CD4-positive, alpha-beta T cell (primary cell): ENCODE data around the gene CHST3. TPM values are rescaled to one million over a fixed set of nuclear protein-coding genes. Genes with fewer than 3 reads are reported as not detected.

Experiments
- ATAC-seq: fragments of 200-7000 bp; cut with Tn5 transposase; one replicate; pipeline ENCODE4 v1.10.0; 2022; ENCODE audit warnings: mild to moderate bottlenecking; ENCODE audit not compliant: poor library complexity
- CTCF ChIA-PET: fragments of 350-600 bp; sonication (Branson Sonifier 250); formaldehyde crosslinking; loops from one replicate; lab custom pipeline; 2021; ENCODE audit warnings: antibody characterized with exemption, inconsistent platforms; lab: Charles Lee
- POLR2A ChIA-PET: fragments of 350-600 bp; sonication (Branson Sonifier 250); formaldehyde crosslinking; loops from one replicate; lab custom pipeline; 2021; ENCODE audit warnings: antibody characterized with exemption, inconsistent platforms; lab: Charles Lee
- DNase-seq, 14 experiments: peaks; one replicate each; pipeline ENCODE4 v3.0.0-alpha.2; 2013 to 2020; ENCODE audit warnings: mixed read lengths in 2 of 14
- H3K27ac ChIP-seq, 2 donors: one replicate each; pipeline versions ENCODE4 v1.5.1 to v1.7.0; 2013; ENCODE audit warnings: low read length in 2 of 2, low read depth in 1 of 2, mild to moderate bottlenecking in 1 of 2
- H3K27me3 ChIP-seq, 2 experiments: 1 replicate in 1 of 2; 2 replicates in 1 of 2; pipeline versions ENCODE4 v1.6.1 to v1.7.0; 2013; ENCODE audit warnings: low read length in 2 of 2, control low read depth in 1 of 2, mild to moderate bottlenecking in 1 of 2, moderate library complexity in 1 of 2; ENCODE audit not compliant: insufficient read depth in 2 of 2, control insufficient read depth in 1 of 2
- H3K36me3 ChIP-seq: one replicate; pipeline ENCODE4 v1.6.1; 2013; ENCODE audit warnings: low read length, control low read depth; ENCODE audit not compliant: insufficient read depth
- H3K4me1 ChIP-seq: one replicate; pipeline ENCODE4 v1.6.1; 2013; ENCODE audit warnings: low read length, control low read depth; ENCODE audit not compliant: insufficient read depth
- H3K4me3 ChIP-seq: one replicate; pipeline ENCODE4 v1.5.1; 2013; ENCODE audit warnings: mild to moderate bottlenecking, low read length, moderate library complexity
- H3K9me3 ChIP-seq, 2 experiments: 1 replicate in 1 of 2; 2 replicates in 1 of 2; pipeline versions ENCODE4 v1.6.1 to v1.7.0; 2013; ENCODE audit warnings: low read length in 2 of 2, mild to moderate bottlenecking in 2 of 2, control low read depth in 1 of 2, moderate library complexity in 1 of 2; ENCODE audit not compliant: control insufficient read depth in 1 of 2, insufficient read depth in 1 of 2
- H3K27ac Mint-ChIP-seq: one replicate; pipeline ENCODE4 v1.8.0; 2020; ENCODE audit warnings: mixed read lengths
- H3K27me3 Mint-ChIP-seq: one replicate; pipeline ENCODE4 v1.8.0; 2021; ENCODE audit warnings: mixed read lengths
- H3K36me3 Mint-ChIP-seq: one replicate; pipeline ENCODE4 v1.8.0; 2021; ENCODE audit warnings: low read depth, mixed read lengths
- H3K4me1 Mint-ChIP-seq: one replicate; pipeline ENCODE4 v1.8.0; 2021; ENCODE audit warnings: low read depth, mixed read lengths
- H3K4me3 Mint-ChIP-seq: one replicate; pipeline ENCODE4 v1.8.0; 2020; ENCODE audit warnings: mild to moderate bottlenecking, mixed read lengths
- H3K9me3 Mint-ChIP-seq: one replicate; pipeline ENCODE4 v1.8.0; 2020; ENCODE audit warnings: mixed read lengths
- intact Hi-C, 2 experiments: fragments of 100-400 bp; cut with DNase I in 1 of 2; cut with micrococcal nuclease in 1 of 2; formaldehyde crosslinking; loops; one replicate each; pipeline versions ENCODE4 v1.15.1 to v1.9.0; 2023 to 2025; cut with DNase I, micrococcal nuclease
- total RNA-seq, 174 experiments: library from RNA in 2 of 174; stranded (reverse) in 2 of 174; gene quantifications; one replicate each; pipeline ENCODE4 v1.2.3 and lab custom pipeline; 2021 to 2026
- TF ChIP-seq, protein P1 (sequence below): fragments of 200-600 bp; IDR thresholded peaks from one replicate; pipeline ENCODE4 v1.8.0; 2022; ENCODE audit warnings: antibody characterized with exemption, mild to moderate bottlenecking

Gene CHST3
- total RNA-seq, 2 experiments from 2014 or later: not detected

DNA sequence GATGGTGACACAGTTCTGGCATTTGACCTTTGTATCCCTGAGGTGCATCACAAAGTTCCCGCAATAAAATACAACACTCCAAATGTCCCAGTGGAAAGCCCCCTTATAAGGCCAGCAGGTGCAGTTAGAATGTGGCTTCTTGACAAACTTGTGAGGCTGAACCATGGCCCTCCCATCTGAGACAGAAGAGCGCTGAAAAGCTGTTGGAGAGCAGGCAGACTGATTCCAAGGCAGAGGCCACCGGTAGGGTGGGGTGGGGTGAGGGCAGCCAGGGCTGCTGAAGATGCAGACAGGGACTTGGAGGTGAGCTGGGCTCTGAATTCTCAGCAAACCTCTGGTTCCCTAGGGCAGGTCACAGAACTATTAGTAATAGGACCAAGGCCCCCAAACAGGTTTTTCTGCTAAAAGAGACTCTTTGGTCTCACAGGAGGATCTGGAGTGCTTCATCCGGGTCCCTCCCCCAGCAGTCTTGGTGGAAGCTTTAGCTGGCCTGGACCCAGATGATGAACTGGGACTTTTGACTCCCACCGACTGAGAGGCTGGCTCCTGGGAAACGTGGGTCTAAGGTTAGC, 15.6 kb upstream of the CHST3 start:
- no peak for ATAC-seq
- POLR2A ChIA-PET: no interaction called here
- Mint-ChIP-seq H3K9me3 (peaks cover 7% of the 10 kb centered on the region), H3K27ac (no peak overlapping the region), H3K4me3 (no peak overlapping the region), H3K36me3 (peaks cover 21% of the 10 kb centered on the region), H3K27me3 (no peaks in the 10 kb centered on the region), H3K4me1 (no peaks in the 10 kb centered on the region)
- Histone ChIP-seq H3K27ac (no peak overlapping the region), H3K4me1 (no peaks in the 10 kb centered on the region), H3K4me3 (no peak overlapping the region), H3K9me3 (peaks cover 43 to 50% of the 10 kb centered on the region in 2 experiments), H3K27me3 (no peaks in the 10 kb centered on the region), H3K36me3 (no peaks in the 10 kb centered on the region)
- intact Hi-C loops: no loop called here
- DNase-seq: no peak
- TF ChIP-seq, protein P1, sequence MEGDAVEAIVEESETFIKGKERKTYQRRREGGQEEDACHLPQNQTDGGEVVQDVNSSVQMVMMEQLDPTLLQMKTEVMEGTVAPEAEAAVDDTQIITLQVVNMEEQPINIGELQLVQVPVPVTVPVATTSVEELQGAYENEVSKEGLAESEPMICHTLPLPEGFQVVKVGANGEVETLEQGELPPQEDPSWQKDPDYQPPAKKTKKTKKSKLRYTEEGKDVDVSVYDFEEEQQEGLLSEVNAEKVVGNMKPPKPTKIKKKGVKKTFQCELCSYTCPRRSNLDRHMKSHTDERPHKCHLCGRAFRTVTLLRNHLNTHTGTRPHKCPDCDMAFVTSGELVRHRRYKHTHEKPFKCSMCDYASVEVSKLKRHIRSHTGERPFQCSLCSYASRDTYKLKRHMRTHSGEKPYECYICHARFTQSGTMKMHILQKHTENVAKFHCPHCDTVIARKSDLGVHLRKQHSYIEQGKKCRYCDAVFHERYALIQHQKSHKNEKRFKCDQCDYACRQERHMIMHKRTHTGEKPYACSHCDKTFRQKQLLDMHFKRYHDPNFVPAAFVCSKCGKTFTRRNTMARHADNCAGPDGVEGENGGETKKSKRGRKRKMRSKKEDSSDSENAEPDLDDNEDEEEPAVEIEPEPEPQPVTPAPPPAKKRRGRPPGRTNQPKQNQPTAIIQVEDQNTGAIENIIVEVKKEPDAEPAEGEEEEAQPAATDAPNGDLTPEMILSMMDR: no peak
- CTCF ChIA-PET: no interaction called here

DNA sequence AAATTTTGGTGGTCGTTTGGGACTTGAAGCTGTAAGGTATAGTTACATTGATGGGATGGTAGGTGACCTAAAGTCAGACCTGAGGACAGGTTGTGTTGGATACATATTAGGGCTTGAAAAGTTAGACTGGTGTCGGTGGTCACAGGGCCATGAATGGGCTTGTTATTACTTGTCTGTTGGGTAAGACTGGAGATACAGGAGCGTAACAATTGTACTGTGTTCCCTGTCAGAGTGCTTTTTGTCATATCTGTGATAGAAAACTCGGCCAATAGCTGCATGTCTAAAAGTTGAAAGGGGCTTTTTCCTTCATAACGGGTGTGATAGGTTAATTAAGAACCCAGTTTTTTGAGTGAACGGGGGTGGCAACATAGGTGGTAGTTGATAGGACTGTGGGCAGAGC, 13.5 kb upstream of the CHST3 start:
- ATAC-seq (no peak), DNase-seq (no peak)
- Mint-ChIP-seq H3K27ac (no peak overlapping the region), H3K4me1 (no peaks in the 10 kb centered on the region), H3K36me3 (peaks cover 20% of the 10 kb centered on the region), H3K9me3 (peaks cover 14% of the 10 kb centered on the region), H3K4me3 (no peak overlapping the region), H3K27me3 (no peaks in the 10 kb centered on the region)
- Histone ChIP-seq H3K27me3 (no peaks in the 10 kb centered on the region), H3K4me1 (no peaks in the 10 kb centered on the region), H3K9me3 (peaks cover 33 to 35% of the 10 kb centered on the region in 2 experiments), H3K4me3 (no peak overlapping the region), H3K27ac (no peak overlapping the region), H3K36me3 (no peaks in the 10 kb centered on the region)
- TF ChIP-seq, protein P1: no peak
- intact Hi-C loops: no loop called here
- ChIA-PET POLR2A (no interaction called here), CTCF (no interaction called here)

DNA sequence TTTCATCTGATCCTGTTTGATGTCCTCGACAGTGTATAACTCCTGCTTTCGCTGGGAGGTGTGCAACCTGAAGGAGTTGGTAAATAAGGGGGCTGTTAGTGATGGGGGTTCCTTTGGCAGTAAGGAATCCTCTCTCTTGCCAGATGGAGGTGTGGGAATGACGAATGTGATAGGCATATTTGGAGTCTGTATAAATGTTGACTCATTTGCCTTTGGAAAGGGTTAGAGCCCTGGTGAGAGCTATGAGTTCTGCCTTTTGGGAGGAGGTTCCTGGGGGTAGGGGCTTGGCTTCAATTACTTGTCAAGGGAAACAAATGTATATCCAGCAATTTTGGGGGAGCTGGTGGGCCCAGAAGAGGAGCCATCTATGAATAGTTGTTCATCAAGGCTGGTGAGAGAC, 11.4 kb upstream of the CHST3 start:
- POLR2A ChIA-PET: no interaction called here
- intact Hi-C loops: no loop called here
- H3K4me1 ChIP-seq: no peaks in the 10 kb centered on the region
- no peak overlapping the region for H3K4me3 Mint-ChIP-seq
- TF ChIP-seq, protein P1: no peak
- CTCF ChIA-PET: no interaction called here
- no peak overlapping the region for H3K27ac Mint-ChIP-seq
- ATAC-seq (no peak), DNase-seq (no peak)
- peaks cover 6% of the 10 kb centered on the region for H3K36me3 Mint-ChIP-seq
- no peaks in the 10 kb centered on the region for H3K27me3 Mint-ChIP-seq
- H3K4me3 ChIP-seq: no peak overlapping the region
- no peaks in the 10 kb centered on the region for H3K4me1 Mint-ChIP-seq
- H3K9me3 Mint-ChIP-seq: peaks cover 7% of the 10 kb centered on the region
- H3K27me3 ChIP-seq: no peaks in the 10 kb centered on the region
- H3K9me3 ChIP-seq: peaks cover 15 to 22% of the 10 kb centered on the region in 2 experiments
- no peaks in the 10 kb centered on the region for H3K36me3 ChIP-seq
- no peak overlapping the region for H3K27ac ChIP-seq
